ENCODE results near the gene PKD2.
A peak's percentile ranks its signal among the peaks of the same experiment; 100 is the strongest.

Gene PKD2

GRCh38 chr4:88007304-88008121 is at the start of gene PKD2:
TSS of gene PKD2 (plus strand) at chr4:88007635. CDS start at chr4:88007734, 99 bp downstream.
- peak; percentile 59 for DNase-seq

GRCh38 chr4:87961993-87962392 is 45.4 kb upstream of the PKD2 start:
- no peak for DNase-seq

GRCh38 chr4:87962398-87963146 is 44.9 kb upstream of the PKD2 start:
- DNase-seq: no peak

- no peak for DNase-seq
These were observed 41.9 kb upstream of the PKD2 start for GRCh38 chr4:87965501-87965975.

GRCh38 chr4:87966095-87966496 is 41.3 kb upstream of the PKD2 start:
- no peak for DNase-seq

- no peak for DNase-seq
These were observed 40.2 kb upstream of the PKD2 start for GRCh38 chr4:87967193-87967592.

- no peak for DNase-seq
These were observed 37.3 kb upstream of the PKD2 start for GRCh38 chr4:87970121-87970520.

- no peak for DNase-seq
These were observed 35.6 kb upstream of the PKD2 start for GRCh38 chr4:87971866-87972265.

- DNase-seq: peak; percentile 43
These were observed 33.9 kb upstream of the PKD2 start for GRCh38 chr4:87973283-87974169.

GRCh38 chr4:87974856-87975462 is 32.5 kb upstream of the PKD2 start:
- no peak for DNase-seq

GRCh38 chr4:87975466-87975865 is 32.0 kb upstream of the PKD2 start, which contains the start of gene SPP1:
TSS of gene SPP1 (plus strand) at chr4:87975714. CDS start at chr4:87976896, 1,182 bp downstream.
- no peak for DNase-seq

- DNase-seq: no peak
These were observed 29.7 kb upstream of the PKD2 start for GRCh38 chr4:87977521-87978278.

GRCh38 chr4:87978681-87979080 is 28.8 kb upstream of the PKD2 start:
- DNase-seq: no peak

- no peak for DNase-seq
These were observed 27.6 kb upstream of the PKD2 start for GRCh38 chr4:87979810-87980209.

GRCh38 chr4:87981486-87981885 is 25.9 kb upstream of the PKD2 start:
- DNase-seq: no peak

GRCh38 chr4:87982036-87982435 is 25.4 kb upstream of the PKD2 start:
- DNase-seq: no peak

- DNase-seq: no peak
These were observed 24.9 kb upstream of the PKD2 start for GRCh38 chr4:87982446-87983010.

- no peak for DNase-seq
These were observed 23.4 kb upstream of the PKD2 start for GRCh38 chr4:87983996-87984395.

GRCh38 chr4:87985097-87985886 is 22.1 kb upstream of the PKD2 start:
- peak; percentile 27 for DNase-seq

- DNase-seq: no peak
These were observed 21.6 kb upstream of the PKD2 start for GRCh38 chr4:87985887-87986200.

GRCh38 chr4:87986508-87986907 is 20.9 kb upstream of the PKD2 start:
- DNase-seq: no peak
